HEK293T (cell line): ENCODE results near the gene KYNU.
"Not testable (repeated sequence)": the region's sequence is repeated elsewhere in the genome, so short reads cannot be mapped to it uniquely, and the experiment has no call there.

Experiments used
- CTCF ChIA-PET: fragments of 350-600 bp; formaldehyde crosslinking; extraction: SDS; loops from one replicate; lab custom pipeline; 2021; ENCODE audit warnings: antibody characterized with exemption, inconsistent platforms; lab: Yijun Ruan, JAX
- POLR2A ChIA-PET: fragments of 350-600 bp; formaldehyde crosslinking; extraction: SDS; loops from one replicate; lab custom pipeline; 2020; ENCODE audit warnings: antibody characterized with exemption, inconsistent platforms; lab: Yijun Ruan, JAX
- DNase-seq: peaks from one replicate; pipeline ENCODE4 v3.0.0; 2012; ENCODE audit warnings: mixed read lengths; ENCODE audit errors: extremely low spot score
- ARNT ChIP-seq: fragments of 450-650 bp; IDR thresholded peaks from 2 replicates; pipeline ENCODE4 v1.6.1; 2017; ENCODE audit warnings: mild to moderate bottlenecking
- BHLHE40 ChIP-seq: fragments of 450-650 bp; IDR thresholded peaks from 2 replicates; pipeline ENCODE4 v1.6.1; 2016; ENCODE audit warnings: mild to moderate bottlenecking, moderate library complexity, borderline replicate concordance
- CTBP1 ChIP-seq: fragments of 450-650 bp; IDR thresholded peaks from 2 replicates; pipeline ENCODE4 v1.6.1; 2016; ENCODE audit warnings: borderline replicate concordance
- ELF4 ChIP-seq: fragments of 450-650 bp; IDR thresholded peaks from 2 replicates; pipeline ENCODE4 v1.6.1; 2017; ENCODE audit warnings: antibody characterized with exemption
- FOXA1 ChIP-seq: fragments of 450-650 bp; IDR thresholded peaks from 2 replicates; pipeline ENCODE4 v1.6.1; 2016; ENCODE audit warnings: mild to moderate bottlenecking
- FOXK2 ChIP-seq: fragments of 450-650 bp; IDR thresholded peaks from 2 replicates; pipeline ENCODE4 v1.6.1; 2016; ENCODE audit warnings: mild to moderate bottlenecking
- FOXM1 ChIP-seq: fragments of 450-650 bp; IDR thresholded peaks from 2 replicates; pipeline ENCODE4 v1.6.1; 2017; ENCODE audit warnings: mild to moderate bottlenecking, borderline replicate concordance
- HDGF ChIP-seq: fragments of 450-650 bp; IDR thresholded peaks from 2 replicates; pipeline ENCODE4 v1.6.1; 2017; ENCODE audit warnings: antibody characterized with exemption, borderline replicate concordance
- L3MBTL2 ChIP-seq: fragments of 450-650 bp; conservative IDR thresholded peaks from 2 replicates; pipeline ENCODE4 v1.6.1; 2016; ENCODE audit warnings: mild to moderate bottlenecking
- LEF1 ChIP-seq: fragments of 450-650 bp; IDR thresholded peaks from 2 replicates; pipeline ENCODE4 v1.6.1; 2017; ENCODE audit warnings: mild to moderate bottlenecking, borderline replicate concordance
- NFRKB ChIP-seq: fragments of 450-650 bp; IDR thresholded peaks from 2 replicates; pipeline ENCODE4 v1.6.1; 2016; ENCODE audit warnings: mild to moderate bottlenecking, moderate library complexity
- SP1 ChIP-seq: fragments of 450-650 bp; IDR thresholded peaks from 2 replicates; pipeline ENCODE4 v1.6.1; 2017
- SUZ12 ChIP-seq: fragments of 450-650 bp; IDR thresholded peaks from 2 replicates; pipeline ENCODE4 v1.6.1; 2016; ENCODE audit warnings: mild to moderate bottlenecking
- TARDBP ChIP-seq: fragments of 450-650 bp; IDR thresholded peaks from 2 replicates; pipeline ENCODE4 v1.6.1; 2016
- ZNF384 ChIP-seq: fragments of 450-650 bp; IDR thresholded peaks from 2 replicates; pipeline ENCODE4 v1.6.1; 2016
- TF ChIP-seq, protein P1 (sequence below): fragments of 450-650 bp; IDR thresholded peaks from 2 replicates; pipeline ENCODE4 v1.6.1; 2016

The KYNU gene

GRCh38 chr2:142876423-142876822, 1.0 kb upstream of the KYNU start:
- TF ChIP-seq NFRKB (no peak), HDGF (no peak), L3MBTL2 (no peak), SUZ12 (no peak), FOXM1 (no peak), LEF1 (no peak), ARNT (no peak), FOXA1 (no peak), ZNF384 (no peak), BHLHE40 (no peak), CTBP1 (no peak), FOXK2 (no peak), SP1 (no peak), ELF4 (no peak), TARDBP (no peak)
- TF ChIP-seq, protein P1, sequence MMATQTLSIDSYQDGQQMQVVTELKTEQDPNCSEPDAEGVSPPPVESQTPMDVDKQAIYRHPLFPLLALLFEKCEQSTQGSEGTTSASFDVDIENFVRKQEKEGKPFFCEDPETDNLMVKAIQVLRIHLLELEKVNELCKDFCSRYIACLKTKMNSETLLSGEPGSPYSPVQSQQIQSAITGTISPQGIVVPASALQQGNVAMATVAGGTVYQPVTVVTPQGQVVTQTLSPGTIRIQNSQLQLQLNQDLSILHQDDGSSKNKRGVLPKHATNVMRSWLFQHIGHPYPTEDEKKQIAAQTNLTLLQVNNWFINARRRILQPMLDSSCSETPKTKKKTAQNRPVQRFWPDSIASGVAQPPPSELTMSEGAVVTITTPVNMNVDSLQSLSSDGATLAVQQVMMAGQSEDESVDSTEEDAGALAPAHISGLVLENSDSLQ = no peak
- no peak for DNase-seq

GRCh38 chr2:142878031-142878678, 691 bp downstream of the KYNU start:
- TF ChIP-seq BHLHE40 (no peak), ZNF384 (no peak), CTBP1 (no peak), FOXK2 (no peak), HDGF (no peak), L3MBTL2 (no peak), SUZ12 (no peak), SP1 (no peak), ELF4 (no peak), LEF1 (no peak), TARDBP (no peak), ARNT (no peak), NFRKB (no peak), FOXM1 (no peak), FOXA1 (no peak)
- TF ChIP-seq, protein P1 = no peak
- CTCF ChIA-PET = no interaction called here
- POLR2A ChIA-PET = no interaction called here
- DNase-seq = no peak

More at GRCh38 chr2:142876423-142876822, 1.0 kb upstream of the KYNU start:
- CTCF ChIA-PET = no interaction called here
- POLR2A ChIA-PET = no interaction called here

DNA sequence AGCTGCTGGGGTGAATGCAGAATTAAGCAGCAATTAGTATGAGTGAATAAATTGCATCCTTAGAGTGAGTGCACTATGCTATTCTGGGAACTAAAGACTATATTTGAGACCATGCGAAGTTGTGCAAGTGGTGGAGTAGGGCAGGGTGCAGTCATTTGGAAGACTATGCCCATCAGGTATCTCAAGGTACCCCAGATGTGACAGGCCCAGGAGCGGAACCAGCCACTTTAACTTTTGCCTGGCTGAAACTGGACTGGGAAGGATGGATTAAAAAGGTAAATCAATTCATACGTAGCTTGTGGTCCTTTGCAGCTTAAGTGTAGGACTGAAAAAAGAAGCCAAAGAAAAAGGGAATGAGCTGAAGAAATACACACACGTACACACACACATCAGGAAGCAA, 1.7 kb downstream of the KYNU start:
- DNase-seq = no peak
- no peak for TF ChIP-seq FOXA1
- no peak for TF ChIP-seq ELF4
- TF ChIP-seq FOXM1 = no peak
- TF ChIP-seq SUZ12 = no peak
- no peak for TF ChIP-seq LEF1
- no peak for TF ChIP-seq NFRKB
- no peak for TF ChIP-seq CTBP1
- TF ChIP-seq SP1 = no peak
- no peak for TF ChIP-seq L3MBTL2
- TF ChIP-seq, protein P1 = no peak
- TF ChIP-seq ZNF384 = no peak
- TF ChIP-seq FOXK2 = no peak
- no peak for TF ChIP-seq BHLHE40
- TF ChIP-seq TARDBP = no peak
- TF ChIP-seq HDGF = no peak
- no peak for TF ChIP-seq ARNT
- POLR2A ChIA-PET = no interaction called here
- CTCF ChIA-PET = interaction anchor here (0.6 kb wide), 1 partner anchor 13 kb away, joined by 3 read pairs; no protein-coding TSS in a partner anchor

DNA sequence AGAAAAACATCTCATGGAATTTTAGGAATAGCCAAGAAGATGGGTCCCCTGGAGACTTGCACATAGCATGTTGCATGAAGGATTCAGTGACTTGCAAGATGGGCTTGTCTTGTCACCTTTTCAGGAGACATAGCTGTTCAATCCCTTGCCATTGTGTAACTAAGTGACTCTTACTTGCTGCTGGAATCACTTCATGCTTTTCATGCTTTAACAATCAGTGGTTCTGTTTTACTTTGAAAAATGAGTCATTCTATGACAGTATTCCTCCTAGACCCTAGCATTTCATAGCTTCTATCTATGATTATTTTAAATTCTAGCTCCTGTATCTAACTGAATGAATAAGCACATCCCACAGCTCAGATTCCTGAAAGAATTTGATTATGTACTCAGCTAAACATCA, 2.8 kb downstream of the KYNU start:
- ChIA-PET POLR2A (no interaction called here), CTCF (no interaction called here)
- TF ChIP-seq NFRKB (no peak), CTBP1 (no peak), SUZ12 (no peak), TARDBP (no peak), L3MBTL2 (no peak), FOXK2 (no peak), FOXA1 (no peak), HDGF (no peak)
- TF ChIP-seq, protein P1 = no peak
- no peak for DNase-seq

GRCh38 chr2:142881619-142882018, 4.2 kb downstream of the KYNU start:
- ChIA-PET POLR2A (no interaction called here), CTCF (no interaction called here)
- no peak for DNase-seq
- TF ChIP-seq NFRKB = no peak
- TF ChIP-seq ZNF384 = no peak
- TF ChIP-seq L3MBTL2 = no peak
- no peak for TF ChIP-seq ARNT
- no peak for TF ChIP-seq ELF4
- TF ChIP-seq FOXM1 = no peak
- TF ChIP-seq, protein P1 = no peak
- TF ChIP-seq TARDBP = no peak
- TF ChIP-seq CTBP1 = no peak
- no peak for TF ChIP-seq FOXK2
- no peak for TF ChIP-seq BHLHE40
- no peak for TF ChIP-seq FOXA1
- TF ChIP-seq SUZ12 = no peak
- no peak for TF ChIP-seq LEF1
- TF ChIP-seq SP1 = no peak
- TF ChIP-seq HDGF = no peak

DNA sequence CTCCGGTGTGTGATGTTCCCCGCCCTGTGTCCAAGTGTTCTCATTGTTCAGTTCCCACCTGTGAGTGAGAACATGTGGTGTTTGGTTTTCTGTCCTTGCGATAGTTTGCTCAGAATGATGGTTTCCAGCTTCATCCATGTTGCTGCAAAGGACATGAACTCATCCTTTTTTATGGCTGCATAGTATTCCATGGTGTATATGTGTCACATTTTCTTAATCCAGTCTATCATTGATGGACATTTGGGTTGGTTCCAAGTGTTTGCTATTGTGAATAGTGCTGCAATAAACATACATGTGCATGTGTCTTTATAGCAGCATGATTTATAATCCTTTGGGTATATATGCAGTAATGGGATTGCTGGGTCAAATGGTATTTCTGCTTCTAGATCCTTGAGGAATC, 5.0 kb downstream of the KYNU start:
- CTCF ChIA-PET, POLR2A ChIA-PET, DNase-seq: not testable (repeated sequence)
